AG04450 (cell line): Measurements from ENCODE around the gene NCOA6. TPM values are rescaled to one million over a fixed set of nuclear protein-coding genes. Genes with fewer than 3 reads are reported as not detected.
"Not testable (repeated sequence)": the region's sequence is repeated elsewhere in the genome, so short reads cannot be mapped to it uniquely, and the experiment has no call there.

Experiments used
- CTCF ChIA-PET: fragments of 300-600, 350-600 bp; formaldehyde crosslinking; extraction: SDS; loops from one replicate; lab custom pipeline; 2022; ENCODE audit warnings: antibody characterized with exemption, inconsistent platforms; lab: Charles Lee
- POLR2A ChIA-PET: fragments of 350-600 bp; formaldehyde crosslinking; extraction: SDS; loops from one replicate; lab custom pipeline; 2021; ENCODE audit warnings: antibody characterized with exemption, inconsistent platforms; lab: Yijun Ruan, JAX
- DNase-seq: peaks from one replicate; pipeline ENCODE4 v3.0.0-alpha.2; 2011; ENCODE audit warnings: low read depth, low spot score
- H3K27ac ChIP-seq: one replicate; pipeline ENCODE4 v1.5.1; 2012; ENCODE audit warnings: low read depth, low read length, control low read depth
- H3K27me3 ChIP-seq: one replicate; pipeline ENCODE4 v1.6.0; 2012; ENCODE audit warnings: low read length; ENCODE audit not compliant: control insufficient read depth, insufficient read depth
- H3K4me3 ChIP-seq: 2 replicates; pipeline ENCODE4 v1.5.1; 2011; ENCODE audit warnings: mild to moderate bottlenecking, low read depth, low read length, control low read depth
- H3K9me3 ChIP-seq: 2 replicates; pipeline ENCODE4 v1.5.1; 2012; ENCODE audit warnings: low read length; ENCODE audit not compliant: control insufficient read depth, insufficient read depth
- polyA plus RNA-seq: library from polyadenylated mRNA; depleted of rRNA; stranded (reverse); fragments of >200 nt; gene quantifications from 2 replicates; pipeline ENCODE4 v1.2.3, GENCODE V29; 2011
- TF ChIP-seq, protein P1 (sequence below): IDR thresholded peaks from 2 replicates; pipeline ENCODE4 v1.5.1; 2011; ENCODE audit warnings: low read depth, low read length, control low read depth, inconsistent platforms

NCOA6 gene
- polyA plus RNA-seq, 1 experiment = 15.5 TPM

DNA sequence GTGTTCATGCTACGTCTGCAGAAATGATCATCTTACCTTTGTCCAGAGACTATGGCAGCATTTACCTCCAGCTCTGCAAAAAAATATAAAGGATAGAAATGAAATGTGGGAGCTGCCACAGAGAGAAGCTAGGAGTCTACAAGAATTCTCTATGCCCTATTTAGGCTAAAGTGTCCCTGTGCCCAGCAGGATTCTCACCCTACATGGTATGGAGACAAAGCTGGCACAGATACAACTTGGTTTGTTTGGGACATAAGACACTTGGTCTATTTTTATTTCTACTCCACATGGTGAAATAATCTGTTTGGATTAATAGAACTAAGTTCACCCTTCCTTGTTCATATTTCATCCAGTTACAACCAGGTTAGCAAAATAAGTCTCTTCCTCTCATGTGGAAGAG is 92.9 kb downstream of the NCOA6 start:
- no peak overlapping the region for H3K27ac ChIP-seq
- POLR2A ChIA-PET = interaction anchor here (1.2 kb wide), 1 partner anchor 19 kb away, joined by 3 read pairs; no protein-coding TSS in a partner anchor
- no peaks in the 10 kb centered on the region for H3K27me3 ChIP-seq
- H3K4me3 ChIP-seq = no peak overlapping the region
- TF ChIP-seq, protein P1, sequence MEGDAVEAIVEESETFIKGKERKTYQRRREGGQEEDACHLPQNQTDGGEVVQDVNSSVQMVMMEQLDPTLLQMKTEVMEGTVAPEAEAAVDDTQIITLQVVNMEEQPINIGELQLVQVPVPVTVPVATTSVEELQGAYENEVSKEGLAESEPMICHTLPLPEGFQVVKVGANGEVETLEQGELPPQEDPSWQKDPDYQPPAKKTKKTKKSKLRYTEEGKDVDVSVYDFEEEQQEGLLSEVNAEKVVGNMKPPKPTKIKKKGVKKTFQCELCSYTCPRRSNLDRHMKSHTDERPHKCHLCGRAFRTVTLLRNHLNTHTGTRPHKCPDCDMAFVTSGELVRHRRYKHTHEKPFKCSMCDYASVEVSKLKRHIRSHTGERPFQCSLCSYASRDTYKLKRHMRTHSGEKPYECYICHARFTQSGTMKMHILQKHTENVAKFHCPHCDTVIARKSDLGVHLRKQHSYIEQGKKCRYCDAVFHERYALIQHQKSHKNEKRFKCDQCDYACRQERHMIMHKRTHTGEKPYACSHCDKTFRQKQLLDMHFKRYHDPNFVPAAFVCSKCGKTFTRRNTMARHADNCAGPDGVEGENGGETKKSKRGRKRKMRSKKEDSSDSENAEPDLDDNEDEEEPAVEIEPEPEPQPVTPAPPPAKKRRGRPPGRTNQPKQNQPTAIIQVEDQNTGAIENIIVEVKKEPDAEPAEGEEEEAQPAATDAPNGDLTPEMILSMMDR = no peak
- DNase-seq = no peak
- H3K9me3 ChIP-seq = no peaks in the 10 kb centered on the region
- CTCF ChIA-PET = interaction anchor here (1.3 kb wide), 1 partner anchor 38 kb away, joined by 3 read pairs; no protein-coding TSS in a partner anchor

DNA sequence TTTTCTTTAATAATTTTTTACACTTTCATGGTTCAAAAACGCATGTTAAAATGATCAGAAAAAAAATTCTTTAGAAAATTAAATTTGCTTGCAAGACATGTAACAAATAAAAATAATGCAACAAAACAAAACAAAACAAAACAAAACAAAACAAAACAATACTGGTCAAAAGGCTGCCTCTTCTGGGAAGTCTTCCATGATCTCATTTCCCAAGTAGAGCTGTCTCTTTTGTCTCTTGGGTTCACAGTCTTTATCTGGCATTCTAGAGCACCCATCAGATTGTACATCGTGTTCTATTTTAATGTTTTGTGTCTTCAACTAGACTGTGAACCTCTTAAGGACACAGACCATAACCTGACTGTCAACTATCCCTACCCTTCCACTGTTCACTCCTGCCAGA is 96.0 kb downstream of the NCOA6 start:
- DNase-seq = no peak
- ChIA-PET POLR2A (interaction anchor here (0.6 kb wide), 1 partner anchor 218 kb away, joined by 3 read pairs; no protein-coding TSS in a partner anchor), CTCF (interaction anchor here (0.6 to 1.3 kb wide), 3 partner anchors 21 to 367 kb away, joined by 3 to 6 read pairs (median 3); no protein-coding TSS in a partner anchor)
- H3K4me3 ChIP-seq = no peak overlapping the region
- H3K27me3 ChIP-seq = no peaks in the 10 kb centered on the region
- no peaks in the 10 kb centered on the region for H3K9me3 ChIP-seq
- no peak overlapping the region for H3K27ac ChIP-seq
- TF ChIP-seq, protein P1 = no peak

GRCh38 chr20:34724172-34724571 is 101.3 kb downstream of the NCOA6 start:
- ChIA-PET CTCF (no interaction called here), POLR2A (interaction anchor here (0.6 kb wide), 2 partner anchors 8 to 816 kb away, joined by 3 to 4 read pairs; no protein-coding TSS in a partner anchor)
- Histone ChIP-seq H3K9me3 (no peaks in the 10 kb centered on the region), H3K27ac (no peak overlapping the region), H3K4me3 (no peak overlapping the region), H3K27me3 (no peaks in the 10 kb centered on the region)
- TF ChIP-seq, protein P1 = no peak
- no peak for DNase-seq

GRCh38 chr20:34722560-34722959 is 102.9 kb downstream of the NCOA6 start:
- CTCF ChIA-PET, H3K27ac ChIP-seq, H3K9me3 ChIP-seq, DNase-seq, H3K27me3 ChIP-seq, POLR2A ChIA-PET, H3K4me3 ChIP-seq: not testable (repeated sequence)

DNA sequence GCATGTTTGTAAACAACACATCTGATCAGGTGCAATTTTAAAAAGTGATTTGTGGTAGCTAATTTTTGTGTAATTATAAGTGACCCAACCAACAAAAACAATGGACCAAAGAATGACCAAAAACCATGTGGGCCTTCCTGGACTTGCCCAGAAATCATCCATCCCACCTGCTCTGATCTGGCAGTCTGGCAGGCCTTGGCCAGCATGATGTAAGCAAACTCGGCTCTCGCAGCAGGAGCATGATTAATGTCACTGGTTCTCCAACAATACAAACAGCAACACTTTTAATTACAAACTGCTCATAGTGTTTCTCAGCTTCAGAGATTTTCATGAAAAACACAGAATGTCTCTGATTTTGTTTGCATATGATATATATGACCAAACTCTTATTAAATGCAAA is 105.2 kb downstream of the NCOA6 start:
- no peak overlapping the region for H3K27ac ChIP-seq
- no peaks in the 10 kb centered on the region for H3K9me3 ChIP-seq
- no peaks in the 10 kb centered on the region for H3K27me3 ChIP-seq
- TF ChIP-seq, protein P1 = no peak
- ChIA-PET CTCF (interaction anchor here (0.5 to 1.5 kb wide), 4 partner anchors 12 to 528 kb away, joined by 3 to 6 read pairs (median 4); no protein-coding TSS in a partner anchor), POLR2A (no interaction called here)
- DNase-seq = no peak
- H3K4me3 ChIP-seq = no peak overlapping the region

GRCh38 chr20:34719242-34720017 is 106.0 kb downstream of the NCOA6 start:
- H3K27ac ChIP-seq, DNase-seq, POLR2A ChIA-PET, H3K27me3 ChIP-seq, H3K4me3 ChIP-seq, H3K9me3 ChIP-seq: not testable (repeated sequence)
- CTCF ChIA-PET = interaction anchor here (0.6 to 1.5 kb wide), 3 partner anchors 11 to 406 kb away, joined by 3 to 6 read pairs (median 3); no protein-coding TSS in a partner anchor
